A549 treated with AZD9567 at 1 μM for 4 hours (cell line): ENCODE measurements around the gene DSC1. TPM values are rescaled to one million over a fixed set of nuclear protein-coding genes. Genes with fewer than 3 reads are reported as not detected.

ENCODE experiments used
- total RNA-seq: library from RNA; stranded (reverse); fragments of 200-300 nt; extraction: Qiagen RNA extraction; gene quantifications from 5 replicates; pipeline ENCODE4 v1.2.3, GENCODE V29; 2022; ENCODE audit not compliant: insufficient read depth

DSC1 gene
- total RNA-seq, result not detected in 5 replicates

GRCh38 chr18:31162825-31163435 is at the start of gene DSC1:
Gene DSC1 (minus strand): TSS chr18:31162856. CDS start chr18:31162594, 262 bp downstream.

GRCh38 chr18:31102025-31102684 is 60.5 kb downstream of the DSC1 start, which contains the start of gene DSC2:
Gene DSC2 (minus strand): TSS chr18:31102421. CDS start chr18:31101971, 450 bp downstream.

Other genes with a start within 250 kb of the DSC1 start
- gene DSC3, start 120.1 kb downstream of the DSC1 start, total RNA-seq, result 0.89 to 2.0 TPM (median 1.2 TPM) in 5 replicates
- 0.66 to 0.93 TPM (median 0.88 TPM) in 5 replicates for gene DSC2, start 60.4 kb downstream of the DSC1 start, total RNA-seq
- not detected in 5 replicates for gene DSG1, start 155.3 kb upstream of the DSC1 start, total RNA-seq
- gene DSG4, start 213.9 kb upstream of the DSC1 start, total RNA-seq, result 0.02 TPM in 1 of 5 replicates, not detected in the others